OCI-M1 (cell line): ENCODE measurements around the gene RCN1.

ENCODE experiments used
- DNase-seq: peaks from one replicate; lab custom pipeline; 2025; lab: John Stamatoyannopoulos, UW

The RCN1 gene

GRCh38 chr11:32153747-32154146, 62.9 kb downstream of the RCN1 start:
- no peak for DNase-seq

- no peak for DNase-seq
These were observed 63.4 kb downstream of the RCN1 start for GRCh38 chr11:32154275-32154674.
